GM12874 (cell line): ENCODE data around the gene SLAMF8.

Experiments
- CTCF ChIP-seq: IDR thresholded peaks from 2 replicates; pipeline ENCODE4 v1.5.1; 2011; ENCODE audit warnings: low read depth, mild to moderate bottlenecking, control low read depth, low read length, moderate library complexity; ENCODE audit not compliant: insufficient read depth

SLAMF8 gene

GRCh38 chr1:159800177-159800930, 26.3 kb upstream of the SLAMF8 start:
- TF ChIP-seq CTCF = no peak

- TF ChIP-seq CTCF = no peak
Observed at GRCh38 chr1:159802111-159802510, 24.6 kb upstream of the SLAMF8 start, which contains the start of gene FCRL6. TSS of gene FCRL6 (plus strand) at chr1:159802360. CDS start at chr1:159802425, 65 bp downstream.

- no peak for TF ChIP-seq CTCF
Observed at GRCh38 chr1:159803956-159804689, 22.6 kb upstream of the SLAMF8 start.

DNA sequence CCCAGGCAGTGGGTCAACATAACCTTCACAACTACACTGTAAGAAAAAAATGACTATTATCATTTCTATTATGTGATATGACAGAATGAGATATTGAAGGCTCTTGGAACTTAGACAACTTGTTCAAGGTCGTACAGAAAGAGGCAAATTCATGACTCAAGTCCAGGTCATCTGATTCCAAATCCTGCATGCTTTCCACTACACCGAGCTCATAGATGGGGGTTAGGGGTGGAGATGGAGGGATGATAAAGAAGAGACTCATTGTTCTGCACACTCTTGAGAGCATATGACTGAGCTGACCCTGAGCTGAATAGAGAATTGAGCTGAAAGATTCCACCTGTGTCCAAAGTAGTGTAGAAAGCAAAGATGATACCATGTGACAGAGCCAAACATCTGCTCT, 21.7 kb upstream of the SLAMF8 start:
- TF ChIP-seq CTCF = no peak

DNA sequence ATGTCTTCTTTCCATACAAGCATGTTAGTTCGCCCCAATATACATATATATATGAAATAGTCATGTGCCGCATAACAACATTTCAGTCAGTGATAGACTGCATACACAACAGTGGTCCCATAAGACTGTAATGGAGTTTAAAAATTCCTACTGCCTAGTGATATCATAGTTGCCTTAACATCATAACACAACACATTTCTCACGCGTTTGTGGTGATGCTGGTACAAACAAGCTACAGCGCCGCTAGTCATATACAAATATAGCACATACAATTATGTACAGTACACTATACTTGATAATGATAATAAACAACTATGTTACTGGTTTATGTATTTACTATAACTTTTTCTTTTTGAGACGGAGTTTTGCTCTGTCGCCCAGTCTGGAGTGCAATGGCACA, 10.7 kb upstream of the SLAMF8 start:
- TF ChIP-seq CTCF = no peak

- TF ChIP-seq CTCF = no peak
Observed at GRCh38 chr1:159817276-159818041, 9.2 kb upstream of the SLAMF8 start.
